Liver (tissue), 3 donors: ENCODE data around the gene ZNF45.
A peak's percentile ranks its signal among the peaks of the same experiment; 100 is the strongest.

Experiments
- ATF3 ChIP-seq: IDR thresholded peaks from 2 replicates; pipeline ENCODE4 v1.6.1; 2016; ENCODE audit warnings: antibody characterized with exemption
- EGR1 ChIP-seq, 2 donors: IDR thresholded peaks; 2 replicates each; pipeline ENCODE4 v1.6.1; 2016 to 2018; ENCODE audit warnings: antibody characterized with exemption in 2 of 2, low read depth in 2 of 2
- FOXA1 ChIP-seq: IDR thresholded peaks from 2 replicates; pipeline ENCODE4 v1.6.1; 2016; ENCODE audit warnings: antibody characterized with exemption
- GABPA ChIP-seq, 2 donors: IDR thresholded peaks in 1 of 2; conservative IDR thresholded peaks in 1 of 2; 2 replicates each; pipeline ENCODE4 v1.6.1; 2016; ENCODE audit warnings: antibody characterized with exemption in 2 of 2, mild to moderate bottlenecking in 1 of 2, moderate library complexity in 1 of 2
- HNF4G ChIP-seq: IDR thresholded peaks from 2 replicates; pipeline ENCODE4 v1.6.1; 2016; ENCODE audit warnings: antibody characterized with exemption
- JUND ChIP-seq, 2 donors: IDR thresholded peaks; 2 replicates each; pipeline ENCODE4 v1.6.1; 2016; ENCODE audit warnings: antibody characterized with exemption in 2 of 2
- MAX ChIP-seq: IDR thresholded peaks from 2 replicates; pipeline ENCODE4 v1.6.1; 2016; ENCODE audit warnings: antibody characterized with exemption
- REST ChIP-seq: IDR thresholded peaks from 2 replicates; pipeline ENCODE4 v1.6.1; 2016; ENCODE audit warnings: antibody characterized with exemption, mild to moderate bottlenecking
- RXRA ChIP-seq, 2 donors: IDR thresholded peaks; 2 replicates each; pipeline ENCODE4 v1.6.1; 2017 to 2018; ENCODE audit warnings: antibody characterized with exemption in 2 of 2, mild to moderate bottlenecking in 1 of 2
- SP1 ChIP-seq: IDR thresholded peaks from 2 replicates; pipeline ENCODE4 v1.6.1; 2018; ENCODE audit warnings: antibody characterized with exemption, mild to moderate bottlenecking
- TAF1 ChIP-seq: conservative IDR thresholded peaks from 2 replicates; pipeline ENCODE4 v1.6.1; 2016; ENCODE audit warnings: antibody characterized with exemption, mild to moderate bottlenecking
- YY1 ChIP-seq: IDR thresholded peaks from 2 replicates; pipeline ENCODE4 v1.6.1; 2016; ENCODE audit warnings: antibody characterized with exemption, mild to moderate bottlenecking
- TF ChIP-seq, protein P1 (sequence below): fragments of 150-350 bp; IDR thresholded peaks from 2 replicates; pipeline ENCODE4 v1.5.1; 2017; ENCODE audit warnings: improper control_type of control experiment, low read depth, low read length; ENCODE audit not compliant: missing input control
- TF ChIP-seq, protein P2 (sequence below): IDR thresholded peaks from 2 replicates; pipeline ENCODE4 v1.6.1; 2016; ENCODE audit warnings: antibody characterized with exemption
- donor health status: healthy.
- donor health status: healthy.

DNA sequence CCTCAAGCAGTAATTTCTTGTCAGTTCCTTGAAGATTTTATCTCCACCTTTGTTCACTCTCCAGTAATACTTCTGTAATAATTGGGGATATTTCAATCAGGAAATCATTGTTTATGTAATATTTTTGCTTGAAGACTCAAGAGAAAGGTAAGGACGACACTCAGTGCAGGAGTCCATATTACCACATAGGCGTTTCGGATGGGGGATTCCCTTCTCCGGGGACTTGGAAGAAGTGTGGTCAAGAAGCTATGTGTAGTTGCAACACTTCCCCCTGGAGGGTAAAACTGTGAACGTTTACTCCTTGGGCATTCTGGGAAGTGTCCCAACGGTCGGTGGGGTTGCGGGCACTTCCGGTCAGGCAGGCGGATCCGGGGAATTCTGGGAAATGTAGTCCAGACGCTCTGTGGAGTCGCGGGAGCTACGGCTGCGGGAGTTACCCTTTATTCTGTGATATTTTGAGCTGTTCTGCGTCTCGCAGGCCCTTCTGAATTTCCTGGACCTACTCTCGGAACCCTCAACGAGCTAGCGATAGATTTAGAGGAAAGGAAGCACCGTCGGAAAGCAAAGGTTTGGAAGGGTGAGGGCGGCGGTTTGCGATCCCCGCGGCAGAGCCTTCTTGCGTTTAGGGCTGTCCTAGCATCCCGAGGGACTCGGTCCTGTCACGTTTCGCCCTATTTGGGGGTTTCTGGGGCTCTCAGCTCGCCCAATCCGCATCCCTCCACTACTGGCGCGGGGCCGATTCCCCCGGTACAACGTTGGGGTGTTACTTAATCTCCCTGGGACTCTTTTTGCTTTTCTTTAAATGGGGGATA is 16.0 kb upstream of the ZNF45 start, which contains the start of gene ZNF221:
- TF ChIP-seq FOXA1 = no peak
- TF ChIP-seq, protein P1, sequence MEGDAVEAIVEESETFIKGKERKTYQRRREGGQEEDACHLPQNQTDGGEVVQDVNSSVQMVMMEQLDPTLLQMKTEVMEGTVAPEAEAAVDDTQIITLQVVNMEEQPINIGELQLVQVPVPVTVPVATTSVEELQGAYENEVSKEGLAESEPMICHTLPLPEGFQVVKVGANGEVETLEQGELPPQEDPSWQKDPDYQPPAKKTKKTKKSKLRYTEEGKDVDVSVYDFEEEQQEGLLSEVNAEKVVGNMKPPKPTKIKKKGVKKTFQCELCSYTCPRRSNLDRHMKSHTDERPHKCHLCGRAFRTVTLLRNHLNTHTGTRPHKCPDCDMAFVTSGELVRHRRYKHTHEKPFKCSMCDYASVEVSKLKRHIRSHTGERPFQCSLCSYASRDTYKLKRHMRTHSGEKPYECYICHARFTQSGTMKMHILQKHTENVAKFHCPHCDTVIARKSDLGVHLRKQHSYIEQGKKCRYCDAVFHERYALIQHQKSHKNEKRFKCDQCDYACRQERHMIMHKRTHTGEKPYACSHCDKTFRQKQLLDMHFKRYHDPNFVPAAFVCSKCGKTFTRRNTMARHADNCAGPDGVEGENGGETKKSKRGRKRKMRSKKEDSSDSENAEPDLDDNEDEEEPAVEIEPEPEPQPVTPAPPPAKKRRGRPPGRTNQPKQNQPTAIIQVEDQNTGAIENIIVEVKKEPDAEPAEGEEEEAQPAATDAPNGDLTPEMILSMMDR = peak; percentile 26
- peak; percentile 27 for TF ChIP-seq REST
- peak; percentile 31 to 42 for TF ChIP-seq JUND (IDR thresholded peaks at IDR 0.05)
- TF ChIP-seq, protein P2, sequence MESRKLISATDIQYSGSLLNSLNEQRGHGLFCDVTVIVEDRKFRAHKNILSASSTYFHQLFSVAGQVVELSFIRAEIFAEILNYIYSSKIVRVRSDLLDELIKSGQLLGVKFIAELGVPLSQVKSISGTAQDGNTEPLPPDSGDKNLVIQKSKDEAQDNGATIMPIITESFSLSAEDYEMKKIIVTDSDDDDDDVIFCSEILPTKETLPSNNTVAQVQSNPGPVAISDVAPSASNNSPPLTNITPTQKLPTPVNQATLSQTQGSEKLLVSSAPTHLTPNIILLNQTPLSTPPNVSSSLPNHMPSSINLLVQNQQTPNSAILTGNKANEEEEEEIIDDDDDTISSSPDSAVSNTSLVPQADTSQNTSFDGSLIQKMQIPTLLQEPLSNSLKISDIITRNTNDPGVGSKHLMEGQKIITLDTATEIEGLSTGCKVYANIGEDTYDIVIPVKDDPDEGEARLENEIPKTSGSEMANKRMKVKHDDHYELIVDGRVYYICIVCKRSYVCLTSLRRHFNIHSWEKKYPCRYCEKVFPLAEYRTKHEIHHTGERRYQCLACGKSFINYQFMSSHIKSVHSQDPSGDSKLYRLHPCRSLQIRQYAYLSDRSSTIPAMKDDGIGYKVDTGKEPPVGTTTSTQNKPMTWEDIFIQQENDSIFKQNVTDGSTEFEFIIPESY = peak; percentile 95
- TF ChIP-seq YY1 = peak; percentile 92
- no peak for TF ChIP-seq ATF3
- TF ChIP-seq RXRA (IDR thresholded peaks at IDR 0.05) = peak; percentile 60 to 73
- no peak for TF ChIP-seq TAF1
- peak; percentile 91 to 99 for TF ChIP-seq GABPA (IDR thresholded peaks at IDR 0.05 in 1 of 2, conservative IDR thresholded peaks at IDR 0.05 in 1 of 2)
- TF ChIP-seq HNF4G = no peak
- peak; percentile 94 for TF ChIP-seq MAX
- TF ChIP-seq EGR1 (IDR thresholded peaks at IDR 0.05; ENCODE audit: low read depth in 2 of 2) = peak; percentile 74 to 89
- TF ChIP-seq SP1 = peak; percentile 47
